Natural killer cell (primary cell): ENCODE results near the gene GLYR1. TPM values are rescaled to one million over a fixed set of nuclear protein-coding genes. Genes with fewer than 3 reads are reported as not detected.

ENCODE experiments used
- ATAC-seq, 3 donors: fragments of 150-1000 bp in 2 of 3; fragments of 200-7000 bp in 1 of 3; cut with Tn5 transposase; 1 replicate in 1 of 3; 2 replicates in 2 of 3; pipeline ENCODE4 v1.10.0; 2021; ENCODE audit warnings: mild to moderate bottlenecking in 2 of 3, moderate library complexity in 2 of 3
- DNase-seq, 2 donors: peaks; one replicate each; pipeline versions ENCODE4 v3.0.0 to v3.0.0-alpha.2; 2013 to 2021; ENCODE audit warnings: mixed read lengths in 1 of 2
- H3K27ac ChIP-seq: one replicate; pipeline ENCODE4 v1.5.1; 2013; ENCODE audit warnings: mild to moderate bottlenecking, low read length
- H3K27me3 ChIP-seq: one replicate; pipeline ENCODE4 v1.6.1; 2013; ENCODE audit warnings: low read length; ENCODE audit not compliant: control insufficient read depth, insufficient read depth
- H3K36me3 ChIP-seq: one replicate; pipeline ENCODE4 v1.6.1; 2013; ENCODE audit warnings: low read length; ENCODE audit not compliant: control insufficient read depth, insufficient read depth
- H3K4me1 ChIP-seq: one replicate; pipeline ENCODE4 v1.6.1; 2013; ENCODE audit warnings: low read length; ENCODE audit not compliant: control insufficient read depth, insufficient read depth
- H3K4me3 ChIP-seq: one replicate; pipeline ENCODE4 v1.5.1; 2013; ENCODE audit warnings: low read length
- H3K9me3 ChIP-seq: one replicate; pipeline ENCODE4 v1.6.1; 2013; ENCODE audit warnings: low read length; ENCODE audit not compliant: control insufficient read depth, insufficient read depth
- H3K27ac Mint-ChIP-seq, 2 donors: one replicate each; pipeline ENCODE4 v1.8.0; 2022; ENCODE audit warnings: mild to moderate bottlenecking in 2 of 2, mixed read lengths in 2 of 2, moderate library complexity in 1 of 2
- H3K27me3 Mint-ChIP-seq, 2 donors: one replicate each; pipeline ENCODE4 v1.8.0; 2022; ENCODE audit warnings: low read depth in 2 of 2, mixed read lengths in 2 of 2
- H3K36me3 Mint-ChIP-seq: one replicate; pipeline ENCODE4 v1.8.0; 2022; ENCODE audit warnings: mixed read lengths
- H3K4me1 Mint-ChIP-seq, 2 donors: one replicate each; pipeline ENCODE4 v1.8.0; 2022; ENCODE audit warnings: mixed read lengths in 2 of 2
- H3K4me3 Mint-ChIP-seq: one replicate; pipeline ENCODE4 v1.8.0; 2022; ENCODE audit warnings: mild to moderate bottlenecking, moderate library complexity, mixed read lengths
- H3K9me3 Mint-ChIP-seq, 2 donors: one replicate each; pipeline ENCODE4 v1.8.0; 2022; ENCODE audit warnings: mixed read lengths in 2 of 2
- CTCF ChIP-seq: fragments of 200-600 bp; IDR thresholded peaks from one replicate; pipeline ENCODE4 v1.8.0; 2022; ENCODE audit warnings: antibody characterized with exemption
- WGBS: methylation state at CpG from one replicate; pipeline ENCODE4 v1.1.7; 2013; ENCODE audit warnings: missing lambda C conversion rate; ENCODE audit not compliant: insufficient coverage; 5-methylcytosine and 5-hydroxymethylcytosine counted together
- intact Hi-C: fragments of 100-400 bp; cut with micrococcal nuclease; formaldehyde crosslinking; loops from one replicate; pipeline ENCODE4 v1.14.2; 2022
- total RNA-seq, 4 donors: library from RNA; stranded (reverse); fragments of 120-200 nt in 1 of 4; gene quantifications; one replicate each; pipeline versions ENCODE4 v1.2.3 to v1.2.4, GENCODE V29; 2013 to 2022

The GLYR1 gene
- total RNA-seq, 3 donors from 2014 or later (not counting 1 experiment from before 2014, with no cell fraction given) = 112 to 129 (median 125) TPM

GRCh38 chr16:4768549-4769305 lies 78.4 kb downstream of the GLYR1 start:
- 6% methylated on average over 48 of the region's 48 CpGs for WGBS
- H3K36me3 ChIP-seq = peaks cover 3% of the 10 kb centered on the region
- H3K9me3 Mint-ChIP-seq = no peaks in the 10 kb centered on the region
- peak; percentile 68 to 91 for DNase-seq
- H3K27ac ChIP-seq = peak overlapping the region; percentile 73
- peak overlapping the region; percentile 92 for H3K4me3 Mint-ChIP-seq
- H3K36me3 Mint-ChIP-seq = no peaks in the 10 kb centered on the region
- H3K27me3 ChIP-seq = no peaks in the 10 kb centered on the region
- peak; percentile 59 to 68 (median 65) for ATAC-seq
- peaks cover 30 to 34% of the 10 kb centered on the region in 2 donors for H3K4me1 Mint-ChIP-seq
- H3K9me3 ChIP-seq = no peaks in the 10 kb centered on the region
- H3K4me3 ChIP-seq = peak overlapping the region; percentile 69
- no peak for TF ChIP-seq CTCF
- H3K27ac Mint-ChIP-seq = peak overlapping the region; percentile 86 to 88
- intact Hi-C loops = loop anchor here (1.0 to 5.0 kb wide), 4 partner anchors 34 to 516 kb away; partner anchors contain the start of genes ANKS3, DNAAF8, GLYR1 and UBN1
- peaks cover 38% of the 10 kb centered on the region for H3K4me1 ChIP-seq
- no peaks in the 10 kb centered on the region for H3K27me3 Mint-ChIP-seq

- peaks cover 30 to 34% of the 10 kb centered on the region in 2 donors for H3K4me1 Mint-ChIP-seq
Measured at GRCh38 chr16:4767872-4768548, 79.1 kb downstream of the GLYR1 start.

GRCh38 chr16:4766875-4767628 lies 80.0 kb downstream of the GLYR1 start, which contains the start of gene ZNF500:
Gene ZNF500, minus strand, starts transcription at chr16:4767162. Its CDS starts 1,184 bp downstream, at chr16:4765978.
- DNase-seq = peak; percentile 95 to 96
- H3K27me3 ChIP-seq = no peaks in the 10 kb centered on the region
- H3K9me3 Mint-ChIP-seq = no peaks in the 10 kb centered on the region
- no peak for TF ChIP-seq CTCF
- H3K36me3 ChIP-seq = peaks cover 11% of the 10 kb centered on the region
- H3K4me3 ChIP-seq = peak within 1 kb of the TSS; percentile 69
- peaks cover 38% of the 10 kb centered on the region for H3K4me1 ChIP-seq
- H3K4me3 Mint-ChIP-seq = peak within 1 kb of the TSS; percentile 92
- ATAC-seq = peak; percentile 93 to 97 (median 97)
- H3K4me1 Mint-ChIP-seq = peaks cover 30 to 34% of the 10 kb centered on the region in 2 donors
- peak within 1 kb of the TSS; percentile 86 to 88 for H3K27ac Mint-ChIP-seq
- H3K36me3 Mint-ChIP-seq = no peaks in the 10 kb centered on the region
- no peaks in the 10 kb centered on the region for H3K27me3 Mint-ChIP-seq
- H3K9me3 ChIP-seq = no peaks in the 10 kb centered on the region
- 2% methylated on average over 72 of the region's 72 CpGs for WGBS
- intact Hi-C loops = loop anchor here (5.0 kb wide), 2 partner anchors 80 to 515 kb away; partner anchors contain the start of genes GLYR1 and UBN1
- H3K27ac ChIP-seq = peak within 1 kb of the TSS; percentile 73

More at GRCh38 chr16:4767872-4768548, 79.1 kb downstream of the GLYR1 start:
- intact Hi-C loops = loop anchor here (1.0 to 5.0 kb wide), 4 partner anchors 33 to 516 kb away; partner anchors contain the start of genes ANKS3, DNAAF8, GLYR1 and UBN1
- H3K36me3 Mint-ChIP-seq = no peaks in the 10 kb centered on the region
- ATAC-seq (no peak), DNase-seq (peak in 1 of 2 donors; percentile 48)
- H3K27me3 ChIP-seq = no peaks in the 10 kb centered on the region
- no peaks in the 10 kb centered on the region for H3K27me3 Mint-ChIP-seq
- no peak for TF ChIP-seq CTCF
- peak overlapping the region; percentile 69 for H3K4me3 ChIP-seq
- H3K9me3 ChIP-seq = no peaks in the 10 kb centered on the region
- peak overlapping the region; percentile 92 for H3K4me3 Mint-ChIP-seq
- H3K9me3 Mint-ChIP-seq = no peaks in the 10 kb centered on the region
- peaks cover 38% of the 10 kb centered on the region for H3K4me1 ChIP-seq
- peaks cover 8% of the 10 kb centered on the region for H3K36me3 ChIP-seq
- H3K27ac Mint-ChIP-seq = peak overlapping the region; percentile 86 to 88
- 34% methylated on average over 14 of the region's 17 CpGs for WGBS
- peak overlapping the region; percentile 73 for H3K27ac ChIP-seq
